ENCODE measurements around the gene GPRIN1. TPM values are rescaled to one million over a fixed set of nuclear protein-coding genes. Genes with fewer than 3 reads are reported as not detected.
A peak's percentile ranks its signal among the peaks of the same experiment; 100 is the strongest.

Gene GPRIN1
- total RNA-seq, 1 experiment from 2014 or later: 16.7 TPM

GRCh38 chr5:176636426-176636825 is 26.5 kb upstream of the GPRIN1 start:
- POLR2A ChIA-PET (ENCODE audit: low non-redundant PET): no interaction called here
- DNase-seq (ENCODE audit: low spot score): no peak
- no peaks in the 10 kb centered on the region for H3K36me3 ChIP-seq (ENCODE audit: insufficient read depth, low read length, poor library complexity, severe bottlenecking)
- CTCF ChIA-PET: no interaction called here
- H3K27ac ChIP-seq (ENCODE audit: low read depth, low read length, poor library complexity, severe bottlenecking): no peak overlapping the region
- intact Hi-C loops (cut with micrococcal nuclease; ENCODE audit: unreplicated experiment): no loop called here
- no peak overlapping the region for H3K4me3 ChIP-seq (ENCODE audit: low read depth, low read length, poor library complexity, severe bottlenecking)
- no peaks in the 10 kb centered on the region for H3K9me3 ChIP-seq (ENCODE audit: low read depth, low read length, poor library complexity, severe bottlenecking)
- H3K27me3 ChIP-seq (replicated peaks; ENCODE audit: insufficient read depth, low read depth, low read length, poor library complexity): no peaks in the 10 kb centered on the region
- no TSS peak for BruUV-seq (replicated peaks)
- peaks cover 12% of the 10 kb centered on the region for H3K4me1 ChIP-seq (ENCODE audit: insufficient read depth, low read length, poor library complexity, severe bottlenecking)
- TF ChIP-seq EZH2 (IDR thresholded peaks at IDR 0.05; ENCODE audit: borderline replicate concordance, low read depth, low read length, poor library complexity, severe bottlenecking) (no peak), CTCF (conservative IDR thresholded peaks at IDR 0.05; ENCODE audit: low read depth, low read length) (no peak)

- BruUV-seq (replicated peaks): no TSS peak
- peak; percentile 52 for DNase-seq (ENCODE audit: low spot score)
- CTCF ChIA-PET: no interaction called here
- POLR2A ChIA-PET (ENCODE audit: low non-redundant PET): no interaction called here
- Histone ChIP-seq H3K9me3 (ENCODE audit: low read depth, low read length, poor library complexity, severe bottlenecking) (no peaks in the 10 kb centered on the region), H3K27ac (ENCODE audit: low read depth, low read length, poor library complexity, severe bottlenecking) (no peak overlapping the region), H3K4me3 (ENCODE audit: low read depth, low read length, poor library complexity, severe bottlenecking) (no peak overlapping the region), H3K4me1 (ENCODE audit: insufficient read depth, low read length, poor library complexity, severe bottlenecking) (peaks cover 25% of the 10 kb centered on the region), H3K36me3 (ENCODE audit: insufficient read depth, low read length, poor library complexity, severe bottlenecking) (no peaks in the 10 kb centered on the region), H3K27me3 (replicated peaks; ENCODE audit: insufficient read depth, low read depth, low read length, poor library complexity) (peaks cover 20% of the 10 kb centered on the region)
- TF ChIP-seq EZH2 (IDR thresholded peaks at IDR 0.05; ENCODE audit: borderline replicate concordance, low read depth, low read length, poor library complexity, severe bottlenecking): no peak
- no peak for TF ChIP-seq CTCF (conservative IDR thresholded peaks at IDR 0.05; ENCODE audit: low read depth, low read length)
- intact Hi-C loops (cut with micrococcal nuclease; ENCODE audit: unreplicated experiment): no loop called here
Measured at GRCh38 chr5:176633598-176633997, 23.6 kb upstream of the GPRIN1 start.

DNA sequence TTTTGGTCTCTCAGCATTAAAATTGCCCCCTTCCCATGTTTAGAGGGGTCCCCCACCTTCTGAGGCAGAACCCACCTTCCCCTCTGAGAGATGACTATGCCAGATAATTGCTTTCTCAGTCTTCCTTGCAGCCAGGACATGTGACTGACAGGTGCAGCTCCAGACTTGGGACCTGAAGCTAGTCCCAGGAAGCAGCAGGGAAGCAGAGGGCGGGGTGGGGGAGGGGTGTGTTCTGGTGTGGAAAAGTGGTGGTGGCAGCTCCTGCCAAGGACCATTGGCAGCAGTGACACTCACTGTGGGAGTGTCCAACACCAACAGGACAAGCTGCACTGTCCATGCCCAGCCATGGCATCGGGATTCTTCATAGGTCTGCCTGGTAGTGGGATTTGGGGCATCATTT is 22.8 kb upstream of the GPRIN1 start:
- Histone ChIP-seq H3K9me3 (ENCODE audit: low read depth, low read length, poor library complexity, severe bottlenecking) (no peaks in the 10 kb centered on the region), H3K27me3 (replicated peaks; ENCODE audit: insufficient read depth, low read depth, low read length, poor library complexity) (peaks cover 20% of the 10 kb centered on the region), H3K27ac (ENCODE audit: low read depth, low read length, poor library complexity, severe bottlenecking) (no peak overlapping the region), H3K4me1 (ENCODE audit: insufficient read depth, low read length, poor library complexity, severe bottlenecking) (peaks cover 25% of the 10 kb centered on the region), H3K4me3 (ENCODE audit: low read depth, low read length, poor library complexity, severe bottlenecking) (no peak overlapping the region), H3K36me3 (ENCODE audit: insufficient read depth, low read length, poor library complexity, severe bottlenecking) (no peaks in the 10 kb centered on the region)
- intact Hi-C loops (cut with micrococcal nuclease; ENCODE audit: unreplicated experiment): no loop called here
- no TSS peak for BruUV-seq (replicated peaks)
- TF ChIP-seq EZH2 (IDR thresholded peaks at IDR 0.05; ENCODE audit: borderline replicate concordance, low read depth, low read length, poor library complexity, severe bottlenecking): no peak
- TF ChIP-seq CTCF (conservative IDR thresholded peaks at IDR 0.05; ENCODE audit: low read depth, low read length): no peak
- ChIA-PET CTCF (no interaction called here), POLR2A (ENCODE audit: low non-redundant PET) (no interaction called here)
- no peak for DNase-seq (ENCODE audit: low spot score)

All from A673 (cell line).